ENCODE results near the gene CHAC1.

Gene CHAC1

GRCh38 chr15:40963201-40963600 is 9.9 kb downstream of the CHAC1 start:
- DNase-seq (ENCODE audit: low read depth), result no peak
- no peak overlapping the region for H3K4me3 ChIP-seq (ENCODE audit: low read depth, low read length)
- no peak for TF ChIP-seq CTCF (IDR thresholded peaks at IDR 0.05; ENCODE audit: control insufficient read depth, extremely low read depth, insufficient read depth)

- DNase-seq (ENCODE audit: low read depth), result no peak
- no peak overlapping the region for H3K4me3 ChIP-seq (ENCODE audit: low read depth, low read length)
- TF ChIP-seq CTCF (IDR thresholded peaks at IDR 0.05; ENCODE audit: control insufficient read depth, extremely low read depth, insufficient read depth), result no peak
Observed at GRCh38 chr15:40964006-40964405, 10.7 kb downstream of the CHAC1 start.

- no peak for TF ChIP-seq CTCF (IDR thresholded peaks at IDR 0.05; ENCODE audit: control insufficient read depth, extremely low read depth, insufficient read depth)
- no peak overlapping the region for H3K4me3 ChIP-seq (ENCODE audit: low read depth, low read length)
- no peak for DNase-seq (ENCODE audit: low read depth)
Observed at GRCh38 chr15:40964634-40965033, 11.4 kb downstream of the CHAC1 start.

- no peak overlapping the region for H3K4me3 ChIP-seq (ENCODE audit: low read depth, low read length)
- no peak for DNase-seq (ENCODE audit: low read depth)
- no peak for TF ChIP-seq CTCF (IDR thresholded peaks at IDR 0.05; ENCODE audit: control insufficient read depth, extremely low read depth, insufficient read depth)
Observed at GRCh38 chr15:40968290-40969085, 15.2 kb downstream of the CHAC1 start.

GRCh38 chr15:40969363-40969762 is 16.1 kb downstream of the CHAC1 start:
- no peak for DNase-seq (ENCODE audit: low read depth)
- H3K4me3 ChIP-seq (ENCODE audit: low read depth, low read length), result no peak overlapping the region
- TF ChIP-seq CTCF (IDR thresholded peaks at IDR 0.05; ENCODE audit: control insufficient read depth, extremely low read depth, insufficient read depth), result no peak

- H3K4me3 ChIP-seq (ENCODE audit: low read depth, low read length), result no peak overlapping the region
- no peak for DNase-seq (ENCODE audit: low read depth)
- TF ChIP-seq CTCF (IDR thresholded peaks at IDR 0.05; ENCODE audit: control insufficient read depth, extremely low read depth, insufficient read depth), result no peak
Observed at GRCh38 chr15:40974879-40975278, 21.6 kb downstream of the CHAC1 start.

GRCh38 chr15:40976819-40977218 is 23.5 kb downstream of the CHAC1 start:
- H3K4me3 ChIP-seq (ENCODE audit: low read depth, low read length), result no peak overlapping the region
- no peak for DNase-seq (ENCODE audit: low read depth)
- no peak for TF ChIP-seq CTCF (IDR thresholded peaks at IDR 0.05; ENCODE audit: control insufficient read depth, extremely low read depth, insufficient read depth)
